ENCODE results near the gene CD63.

The CD63 gene

DNA sequence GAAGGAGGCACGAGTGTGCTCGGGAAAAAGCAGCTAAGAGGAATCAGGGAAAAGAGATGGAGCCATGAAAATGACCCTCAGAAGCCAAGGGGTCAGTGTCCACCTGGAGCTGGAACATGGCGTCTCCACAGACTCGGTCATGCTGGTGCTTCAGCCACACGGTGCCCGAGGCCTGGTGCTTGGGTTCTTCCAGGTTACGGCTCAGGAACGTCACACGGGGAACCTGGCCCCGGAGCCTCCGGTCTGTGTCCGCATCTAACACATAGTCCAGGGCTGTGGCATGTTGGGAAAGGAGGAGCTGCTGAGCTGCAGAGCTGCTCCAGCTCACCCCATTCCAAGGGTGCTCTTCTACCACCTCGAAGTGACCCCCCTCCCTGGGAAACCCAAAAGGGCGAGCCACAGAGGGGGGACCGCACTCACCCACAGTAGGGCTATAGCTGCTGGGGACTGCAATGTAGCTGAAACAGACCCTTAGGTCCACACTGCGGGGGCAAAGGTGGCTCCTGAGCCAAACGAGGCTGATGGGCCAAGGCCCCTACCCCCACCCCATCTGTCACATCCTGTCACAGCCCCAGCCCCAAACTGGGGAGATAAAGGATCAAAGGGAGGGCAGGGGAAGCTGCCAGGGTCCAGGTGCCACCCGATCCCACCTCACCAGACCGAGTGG, 31.9 kb downstream of the CD63 start:
- TF ChIP-seq, protein P1, sequence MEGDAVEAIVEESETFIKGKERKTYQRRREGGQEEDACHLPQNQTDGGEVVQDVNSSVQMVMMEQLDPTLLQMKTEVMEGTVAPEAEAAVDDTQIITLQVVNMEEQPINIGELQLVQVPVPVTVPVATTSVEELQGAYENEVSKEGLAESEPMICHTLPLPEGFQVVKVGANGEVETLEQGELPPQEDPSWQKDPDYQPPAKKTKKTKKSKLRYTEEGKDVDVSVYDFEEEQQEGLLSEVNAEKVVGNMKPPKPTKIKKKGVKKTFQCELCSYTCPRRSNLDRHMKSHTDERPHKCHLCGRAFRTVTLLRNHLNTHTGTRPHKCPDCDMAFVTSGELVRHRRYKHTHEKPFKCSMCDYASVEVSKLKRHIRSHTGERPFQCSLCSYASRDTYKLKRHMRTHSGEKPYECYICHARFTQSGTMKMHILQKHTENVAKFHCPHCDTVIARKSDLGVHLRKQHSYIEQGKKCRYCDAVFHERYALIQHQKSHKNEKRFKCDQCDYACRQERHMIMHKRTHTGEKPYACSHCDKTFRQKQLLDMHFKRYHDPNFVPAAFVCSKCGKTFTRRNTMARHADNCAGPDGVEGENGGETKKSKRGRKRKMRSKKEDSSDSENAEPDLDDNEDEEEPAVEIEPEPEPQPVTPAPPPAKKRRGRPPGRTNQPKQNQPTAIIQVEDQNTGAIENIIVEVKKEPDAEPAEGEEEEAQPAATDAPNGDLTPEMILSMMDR (IDR thresholded peaks at IDR 0.05; ENCODE audit: low read depth, low read length), result no peak
- no peak for DNase-seq (ENCODE audit: extremely low read depth, low read depth)

DNA sequence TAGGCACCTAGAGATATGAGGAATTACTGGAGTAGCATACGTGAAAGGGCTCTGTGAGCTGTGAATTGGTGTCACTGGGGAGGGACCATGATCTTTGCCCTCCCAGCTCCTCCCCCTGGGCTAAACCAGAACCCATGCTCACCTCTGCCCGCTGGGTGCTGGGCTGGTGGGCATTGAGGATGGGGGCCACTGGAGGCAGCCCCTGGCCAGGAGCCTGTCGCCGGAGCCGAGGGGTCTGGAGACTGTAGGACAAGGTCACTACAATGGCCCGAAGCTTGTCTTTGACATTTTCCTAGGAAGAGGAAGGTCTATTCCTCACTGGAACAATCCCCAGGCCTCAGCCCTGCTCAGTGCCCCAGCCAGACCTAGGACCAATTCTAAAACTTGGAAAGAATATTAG, 32.7 kb downstream of the CD63 start:
- TF ChIP-seq, protein P1 (IDR thresholded peaks at IDR 0.05; ENCODE audit: low read depth, low read length), result no peak

GRCh38 chr12:55695349-55695748, 33.5 kb downstream of the CD63 start:
- TF ChIP-seq, protein P1 (IDR thresholded peaks at IDR 0.05; ENCODE audit: low read depth, low read length), result no peak

More for the DNA sequence above, 32.7 kb downstream of the CD63 start:
- no peak for DNase-seq (ENCODE audit: extremely low read depth, low read depth)

GRCh38 chr12:55694651-55695050, 34.2 kb downstream of the CD63 start:
- no peak for DNase-seq (ENCODE audit: extremely low read depth, low read depth)
- TF ChIP-seq, protein P1 (IDR thresholded peaks at IDR 0.05; ENCODE audit: low read depth, low read length), result no peak

More at GRCh38 chr12:55695349-55695748, 33.5 kb downstream of the CD63 start:
- DNase-seq (ENCODE audit: extremely low read depth, low read depth), result no peak

DNA sequence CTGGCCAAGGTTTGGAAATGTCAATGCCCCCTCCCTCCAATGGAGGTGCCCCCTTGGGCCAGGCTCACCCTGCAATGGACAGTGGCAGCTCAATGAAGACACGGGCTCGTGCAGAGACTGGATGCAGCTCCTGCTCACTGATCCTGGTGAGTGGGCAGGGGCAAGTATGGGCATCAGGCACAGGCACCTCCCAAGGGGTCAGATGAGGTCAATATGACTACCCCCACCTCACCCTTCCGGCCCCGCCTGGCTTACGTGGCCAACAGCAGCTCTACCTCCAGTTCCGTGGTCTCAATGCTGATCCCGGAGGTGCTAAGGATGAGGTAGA, 34.7 kb downstream of the CD63 start:
- no peak for DNase-seq (ENCODE audit: extremely low read depth, low read depth)

GRCh38 chr12:55693323-55694187, 35.3 kb downstream of the CD63 start:
- TF ChIP-seq, protein P1 (IDR thresholded peaks at IDR 0.05; ENCODE audit: low read depth, low read length), result no peak
- no peak for DNase-seq (ENCODE audit: extremely low read depth, low read depth)

More for the DNA sequence above, 34.7 kb downstream of the CD63 start:
- TF ChIP-seq, protein P1 (IDR thresholded peaks at IDR 0.05; ENCODE audit: low read depth, low read length), result no peak
